ENCODE measurements around the gene PTGS1.
"Not testable (repeated sequence)": the region's sequence is repeated elsewhere in the genome, so short reads cannot be mapped to it uniquely, and the experiment has no call there.

Gene PTGS1

DNA sequence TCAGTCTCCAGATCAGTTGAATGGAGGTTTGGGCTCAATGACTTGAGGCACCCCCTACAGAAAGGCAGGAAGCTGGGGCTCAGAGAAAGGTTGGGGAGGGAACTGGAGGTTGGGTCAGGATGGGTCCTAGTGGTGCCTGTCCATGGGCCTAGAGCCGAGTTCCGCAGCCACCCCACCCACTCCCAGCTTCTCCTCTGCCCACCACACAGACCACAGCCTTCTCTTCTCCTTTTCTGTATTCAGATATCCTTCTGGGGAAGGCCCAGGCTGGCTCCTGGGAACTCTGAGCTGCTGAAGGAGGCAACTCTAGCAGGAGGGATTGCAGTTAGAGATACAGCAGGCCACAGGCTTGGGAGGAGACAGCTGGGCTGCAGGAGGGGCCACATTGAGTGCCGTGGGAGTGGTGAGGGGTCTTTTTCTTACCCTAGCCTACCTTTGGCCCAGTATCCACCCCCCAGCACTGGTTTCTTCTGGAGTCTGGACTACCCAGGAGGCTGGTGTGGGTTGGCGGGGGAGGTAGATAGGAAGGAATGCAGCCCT is 15.4 kb upstream of the PTGS1 start:
- H3K4me3 ChIP-seq (ENCODE audit: low read length): no peak overlapping the region
- TF ChIP-seq ZNF274 (IDR thresholded peaks at IDR 0.05; ENCODE audit: low read depth, low read length): no peak

GRCh38 chr9:122356627-122357026 is 14.2 kb upstream of the PTGS1 start:
- no peak for TF ChIP-seq ZNF274 (IDR thresholded peaks at IDR 0.05; ENCODE audit: low read depth, low read length)
- H3K4me3 ChIP-seq (ENCODE audit: low read length): no peak overlapping the region

- no peak for TF ChIP-seq ZNF274 (IDR thresholded peaks at IDR 0.05; ENCODE audit: low read depth, low read length)
- H3K4me3 ChIP-seq (ENCODE audit: low read length): no peak overlapping the region
Measured at GRCh38 chr9:122360891-122361290, 9.9 kb upstream of the PTGS1 start.

DNA sequence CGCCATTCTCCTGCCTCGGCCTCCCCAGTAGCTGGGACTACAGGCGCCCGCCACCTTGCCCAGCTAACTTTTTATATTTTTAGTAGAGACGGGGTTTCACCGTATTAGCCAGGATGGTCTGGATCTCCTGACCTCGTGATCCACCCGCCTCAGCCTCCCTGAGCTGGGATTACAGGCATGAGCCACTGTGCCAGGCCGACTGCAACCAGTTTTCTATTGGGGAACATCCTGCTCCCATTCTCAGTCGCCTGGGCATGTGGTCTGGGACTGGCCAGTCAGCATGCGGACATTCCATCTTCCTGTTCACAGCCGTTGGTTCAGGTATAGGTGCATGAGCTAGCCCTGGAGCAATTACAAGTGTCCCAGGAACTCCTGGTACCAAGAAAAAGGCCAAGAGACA is 7.7 kb upstream of the PTGS1 start:
- H3K4me3 ChIP-seq (ENCODE audit: low read length): not testable (repeated sequence)

DNA sequence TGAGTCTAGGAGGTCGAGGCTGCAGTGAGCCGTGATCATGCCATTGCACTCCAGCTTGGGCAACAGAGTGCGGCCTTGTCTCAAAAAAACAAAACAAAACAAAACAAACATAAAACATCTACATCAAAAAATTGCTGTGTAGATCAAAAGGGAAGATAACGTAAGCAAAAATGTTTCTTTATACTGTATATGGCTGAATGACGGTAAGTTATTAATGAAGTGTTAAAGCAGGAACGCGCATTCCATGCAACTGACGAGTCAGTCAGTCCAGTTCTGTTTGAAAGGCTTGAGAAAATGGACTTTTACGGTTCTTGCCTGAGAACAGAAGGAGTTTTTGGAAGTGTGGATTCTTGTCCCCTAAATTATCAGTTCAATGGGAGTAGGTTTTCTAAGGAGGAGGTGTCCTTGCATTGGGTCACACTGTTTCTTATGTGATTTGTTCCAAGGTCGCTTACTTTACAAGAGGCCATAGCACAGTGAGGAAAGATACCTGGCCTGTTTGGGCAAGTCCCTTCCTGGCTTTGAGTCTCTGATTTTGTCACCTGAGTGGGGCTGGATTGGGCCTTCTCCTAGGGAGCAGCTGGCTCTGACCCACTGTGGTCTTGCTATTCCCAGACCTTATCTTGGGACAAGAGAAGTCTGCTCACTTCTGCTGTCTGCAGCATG is 6.6 kb upstream of the PTGS1 start:
- TF ChIP-seq ZNF274 (IDR thresholded peaks at IDR 0.05; ENCODE audit: low read depth, low read length): no peak
- no peak overlapping the region for H3K4me3 ChIP-seq (ENCODE audit: low read length)

DNA sequence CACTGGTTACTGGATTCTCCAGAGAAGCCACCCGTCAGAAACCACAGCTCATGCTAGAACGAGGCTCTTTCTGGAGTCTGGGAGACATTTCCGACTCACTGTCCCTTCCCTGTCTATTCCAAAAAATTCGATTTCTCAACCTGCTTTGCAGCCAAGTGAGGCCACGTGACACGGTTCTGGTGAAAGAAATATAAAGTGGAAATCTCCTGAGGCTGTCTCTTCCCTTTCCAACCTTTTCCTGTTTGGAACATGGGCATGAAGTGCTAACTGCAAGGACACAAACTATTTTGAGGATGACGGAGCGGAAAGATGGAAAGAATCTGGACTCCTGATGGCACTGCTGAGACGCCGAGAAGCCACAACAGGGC is 6.1 kb upstream of the PTGS1 start:
- H3K4me3 ChIP-seq (ENCODE audit: low read length): no peak overlapping the region
- TF ChIP-seq ZNF274 (IDR thresholded peaks at IDR 0.05; ENCODE audit: low read depth, low read length): no peak

GRCh38 chr9:122366074-122366660 is 4.7 kb upstream of the PTGS1 start:
- H3K4me3 ChIP-seq (ENCODE audit: low read length): no peak overlapping the region
- no peak for TF ChIP-seq ZNF274 (IDR thresholded peaks at IDR 0.05; ENCODE audit: low read depth, low read length)

GRCh38 chr9:122367065-122367464 is 3.8 kb upstream of the PTGS1 start:
- no peak for TF ChIP-seq ZNF274 (IDR thresholded peaks at IDR 0.05; ENCODE audit: low read depth, low read length)
- no peak overlapping the region for H3K4me3 ChIP-seq (ENCODE audit: low read length)

DNA sequence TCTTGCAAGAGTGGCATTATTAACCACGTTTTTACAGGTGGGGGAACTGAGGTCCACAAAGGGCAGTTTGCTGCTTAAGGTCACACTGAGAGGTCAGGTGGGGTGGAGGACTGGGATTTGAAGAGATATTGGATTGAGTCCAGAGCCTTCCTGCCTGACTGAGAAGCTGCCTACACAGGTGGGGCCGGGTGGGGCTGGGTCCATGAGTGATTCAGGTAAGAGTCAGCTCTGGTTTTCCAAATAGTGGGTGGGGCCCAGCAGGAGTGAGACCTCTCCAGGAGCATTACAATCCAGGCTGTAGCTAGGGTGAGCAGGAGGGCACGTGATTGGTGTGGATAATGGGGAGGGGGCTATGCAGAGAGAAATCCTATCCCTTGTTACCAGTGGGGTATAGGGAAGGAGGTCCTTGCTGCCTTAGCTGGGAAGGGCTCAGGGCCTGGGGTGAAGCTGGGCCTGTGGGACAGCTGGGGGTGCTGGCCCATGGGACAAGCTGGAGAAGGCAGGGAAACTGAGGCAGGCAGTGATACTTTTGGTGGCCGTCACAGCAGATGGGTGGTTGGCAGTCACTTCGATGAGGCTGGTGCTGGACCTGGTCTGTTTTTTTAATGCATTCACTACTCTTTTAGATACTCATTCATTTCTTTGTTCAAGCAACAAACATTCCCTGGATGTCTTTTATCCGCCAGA is 2.9 kb upstream of the PTGS1 start:
- no peak for TF ChIP-seq ZNF274 (IDR thresholded peaks at IDR 0.05; ENCODE audit: low read depth, low read length)
- H3K4me3 ChIP-seq (ENCODE audit: low read length): no peak overlapping the region

- no peak for TF ChIP-seq ZNF274 (IDR thresholded peaks at IDR 0.05; ENCODE audit: low read depth, low read length)
- no peak overlapping the region for H3K4me3 ChIP-seq (ENCODE audit: low read length)
Measured at GRCh38 chr9:122368642-122369041, 2.2 kb upstream of the PTGS1 start.

DNA sequence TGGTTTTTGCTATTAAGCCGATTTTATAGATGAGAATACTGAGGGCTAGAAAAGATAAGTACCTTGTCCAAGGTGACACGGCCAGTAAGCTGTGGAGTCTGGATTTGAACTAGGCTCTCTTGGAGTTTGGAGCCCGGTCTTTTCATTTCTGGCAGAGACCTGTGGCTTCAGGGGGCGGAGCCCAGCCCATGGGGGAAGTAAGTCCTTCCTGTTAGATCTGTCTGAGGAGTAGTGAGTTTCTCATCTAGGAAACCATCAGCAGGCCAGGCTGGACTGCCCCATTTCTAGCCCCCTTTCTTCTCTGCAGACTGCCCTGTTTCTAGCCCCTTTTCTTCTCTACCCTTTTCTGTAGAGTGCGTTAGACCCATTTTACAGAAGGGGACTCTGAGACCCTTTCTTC is 521 bp upstream of the PTGS1 start:
- peak overlapping the region; percentile 32; the same call in 1 of the 2 replicates for H3K4me3 ChIP-seq (ENCODE audit: low read length)
- no peak for TF ChIP-seq ZNF274 (IDR thresholded peaks at IDR 0.05; ENCODE audit: low read depth, low read length)

DNA sequence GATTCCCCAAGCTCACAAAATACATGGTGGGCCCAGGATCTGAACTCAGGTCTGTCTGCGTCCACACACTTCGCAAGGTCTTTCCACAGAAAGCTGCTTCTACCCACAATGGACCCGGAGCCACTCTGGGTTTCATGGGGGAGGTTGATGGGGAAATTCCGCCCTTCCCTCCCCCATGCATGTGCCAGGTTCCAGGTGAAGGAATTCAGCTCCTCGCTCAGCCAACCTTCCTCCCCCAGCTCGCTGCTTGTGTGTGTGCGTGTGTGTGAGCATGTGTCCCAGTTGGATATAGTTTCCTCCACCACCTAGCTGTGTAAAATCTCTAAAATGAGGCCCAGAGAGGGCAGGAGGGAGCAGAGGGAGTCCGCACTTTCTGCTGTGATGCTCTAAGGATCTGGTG is 1.0 kb downstream of the PTGS1 start:
- TF ChIP-seq ZNF274 (IDR thresholded peaks at IDR 0.05; ENCODE audit: low read depth, low read length): no peak
- no peak overlapping the region for H3K4me3 ChIP-seq (ENCODE audit: low read length)

DNA sequence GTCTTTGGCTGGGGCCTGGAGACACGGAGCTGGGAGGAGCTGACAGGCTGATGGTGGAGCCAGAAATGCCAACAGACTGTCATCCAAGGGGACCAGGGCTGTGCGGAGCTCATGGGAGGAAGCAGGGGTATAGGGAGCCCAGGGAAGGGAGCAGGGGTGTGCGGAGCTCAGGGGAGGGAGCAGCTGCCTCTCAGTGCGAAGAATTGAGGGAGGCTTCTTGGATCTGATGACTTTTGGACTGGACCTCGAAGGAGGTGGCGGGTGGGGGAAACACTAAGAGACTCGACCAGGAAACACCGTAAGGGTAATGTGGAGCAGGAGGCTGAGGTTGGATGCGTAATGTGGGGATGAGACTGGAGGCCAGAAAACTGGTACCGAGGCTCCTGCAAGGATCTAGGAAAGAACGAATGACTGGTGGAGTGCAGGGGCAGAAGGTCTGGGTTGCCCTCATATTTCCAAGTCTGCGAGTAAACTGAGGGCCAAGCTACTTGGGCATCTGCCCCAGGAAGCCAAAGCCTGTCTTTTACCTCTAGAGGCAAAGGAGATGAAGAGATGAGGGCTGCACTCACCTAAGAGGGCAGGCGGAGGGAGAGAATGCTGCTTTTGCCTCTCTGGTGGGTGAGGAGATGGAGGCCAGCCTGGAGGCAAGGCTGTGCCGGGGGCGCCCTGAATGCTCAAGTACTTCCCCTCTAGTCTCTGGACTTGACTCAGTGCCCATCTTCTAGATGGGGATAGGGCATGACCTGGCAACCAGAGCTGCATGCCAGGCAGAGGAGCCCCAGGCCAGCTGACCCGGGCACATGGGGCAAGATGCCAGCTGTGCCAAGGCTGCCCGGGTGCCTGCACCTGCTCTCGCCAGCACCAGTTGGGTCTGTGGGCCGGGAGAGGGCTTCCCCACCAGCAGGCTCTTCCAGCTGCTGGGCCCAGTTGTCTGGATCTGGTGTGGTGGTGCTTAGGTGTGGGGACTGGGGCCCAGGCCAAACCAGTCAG is 2.3 kb downstream of the PTGS1 start:
- TF ChIP-seq ZNF274 (IDR thresholded peaks at IDR 0.05; ENCODE audit: low read depth, low read length): no peak

DNA sequence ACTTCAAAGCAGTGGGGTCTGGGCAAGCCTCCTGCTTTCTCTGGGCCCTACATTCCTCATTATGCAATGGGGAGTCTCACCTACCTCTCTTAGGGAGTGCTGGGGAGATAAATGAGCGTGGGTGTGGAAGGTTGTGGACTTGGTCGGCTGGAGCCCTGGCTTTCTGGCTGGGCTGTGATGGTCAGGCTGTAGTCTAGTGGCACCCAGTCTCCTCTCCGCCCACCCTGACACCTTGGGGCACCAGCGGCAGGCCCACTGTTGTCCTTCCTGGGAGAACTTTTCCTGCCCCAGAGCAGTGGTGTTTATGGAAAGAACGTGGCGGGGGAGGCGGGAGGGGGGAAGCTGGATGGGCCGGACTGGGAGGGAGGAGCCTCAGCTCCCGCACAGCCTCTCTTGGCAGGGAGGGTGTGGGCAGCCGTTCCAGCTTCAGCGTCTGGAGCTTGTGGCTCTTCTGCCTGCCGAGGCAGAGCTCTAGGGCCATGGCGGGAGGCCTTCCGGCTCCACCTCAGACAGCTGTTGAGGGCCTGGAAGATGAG is 4.1 kb downstream of the PTGS1 start:
- H3K4me3 ChIP-seq (ENCODE audit: low read length): no peak overlapping the region
- TF ChIP-seq ZNF274 (IDR thresholded peaks at IDR 0.05; ENCODE audit: low read depth, low read length): no peak

More for the DNA sequence above, 2.3 kb downstream of the PTGS1 start:
- H3K4me3 ChIP-seq (ENCODE audit: low read length): no peak overlapping the region

Data from GM08714 (cell line).